Thyroid gland (tissue), 4 donors: ENCODE results near the gene PNLIPRP1.

Source experiments
- POLR2A ChIP-seq, 2 donors: fragments of 450-650 bp; IDR thresholded peaks; one replicate each; pipeline ENCODE4 v1.6.1; 2017; ENCODE audit warnings: antibody characterized with exemption in 2 of 2, mild to moderate bottlenecking in 2 of 2, moderate library complexity in 1 of 2
- TF ChIP-seq, protein P1 (sequence below), 6 experiments: fragments of 200-600 bp in 3 of 6; fragments of 450-650 bp in 3 of 6; sonication (generic) in 3 of 6; IDR thresholded peaks; one replicate each; pipeline ENCODE4 v1.5.1; 2016 to 2019; ENCODE audit warnings: antibody characterized with exemption in 6 of 6, mild to moderate bottlenecking in 2 of 6, inconsistent platforms in 1 of 6, moderate library complexity in 1 of 6

DNA sequence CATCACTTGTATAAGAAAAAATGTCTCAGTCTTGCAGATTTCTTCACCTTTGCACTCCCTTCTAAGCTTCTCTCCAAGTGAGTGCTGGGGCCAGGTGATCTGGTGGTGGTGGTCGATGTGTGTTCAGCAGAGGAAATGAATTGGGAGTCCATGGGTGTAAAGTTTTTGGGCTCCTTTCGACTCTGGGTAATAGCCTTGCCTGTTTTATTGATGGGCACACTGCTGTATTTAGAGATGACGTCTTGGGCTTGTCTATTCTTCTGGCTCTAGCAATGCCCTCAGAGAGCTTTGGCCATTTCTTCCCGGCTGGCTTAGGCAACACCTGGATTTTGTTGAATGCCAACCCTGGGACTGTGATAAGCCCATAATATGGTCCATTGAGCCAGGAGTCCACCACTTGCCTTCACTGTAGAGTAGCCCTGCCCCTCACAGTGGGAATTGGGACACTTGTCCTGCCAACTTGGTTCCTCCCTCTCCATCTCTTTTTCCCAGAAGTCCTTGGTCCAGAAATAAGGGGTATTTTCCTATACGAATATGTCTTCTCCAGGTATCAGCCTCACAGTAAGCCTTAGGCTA lies 33.4 kb upstream of the PNLIPRP1 start:
- TF ChIP-seq POLR2A (IDR thresholded peaks at IDR 0.05), result no peak
- TF ChIP-seq, protein P1, sequence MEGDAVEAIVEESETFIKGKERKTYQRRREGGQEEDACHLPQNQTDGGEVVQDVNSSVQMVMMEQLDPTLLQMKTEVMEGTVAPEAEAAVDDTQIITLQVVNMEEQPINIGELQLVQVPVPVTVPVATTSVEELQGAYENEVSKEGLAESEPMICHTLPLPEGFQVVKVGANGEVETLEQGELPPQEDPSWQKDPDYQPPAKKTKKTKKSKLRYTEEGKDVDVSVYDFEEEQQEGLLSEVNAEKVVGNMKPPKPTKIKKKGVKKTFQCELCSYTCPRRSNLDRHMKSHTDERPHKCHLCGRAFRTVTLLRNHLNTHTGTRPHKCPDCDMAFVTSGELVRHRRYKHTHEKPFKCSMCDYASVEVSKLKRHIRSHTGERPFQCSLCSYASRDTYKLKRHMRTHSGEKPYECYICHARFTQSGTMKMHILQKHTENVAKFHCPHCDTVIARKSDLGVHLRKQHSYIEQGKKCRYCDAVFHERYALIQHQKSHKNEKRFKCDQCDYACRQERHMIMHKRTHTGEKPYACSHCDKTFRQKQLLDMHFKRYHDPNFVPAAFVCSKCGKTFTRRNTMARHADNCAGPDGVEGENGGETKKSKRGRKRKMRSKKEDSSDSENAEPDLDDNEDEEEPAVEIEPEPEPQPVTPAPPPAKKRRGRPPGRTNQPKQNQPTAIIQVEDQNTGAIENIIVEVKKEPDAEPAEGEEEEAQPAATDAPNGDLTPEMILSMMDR (IDR thresholded peaks at IDR 0.05), result no peak
